Raji (cell line): ENCODE data around the gene PDCD6IP.

Source experiments
- POLR2A ChIP-seq: IDR thresholded peaks from 2 replicates; pipeline ENCODE4 v1.6.1; 2011; ENCODE audit warnings: low read depth, low read length, control low read depth; ENCODE audit not compliant: insufficient read depth

The PDCD6IP gene

DNA sequence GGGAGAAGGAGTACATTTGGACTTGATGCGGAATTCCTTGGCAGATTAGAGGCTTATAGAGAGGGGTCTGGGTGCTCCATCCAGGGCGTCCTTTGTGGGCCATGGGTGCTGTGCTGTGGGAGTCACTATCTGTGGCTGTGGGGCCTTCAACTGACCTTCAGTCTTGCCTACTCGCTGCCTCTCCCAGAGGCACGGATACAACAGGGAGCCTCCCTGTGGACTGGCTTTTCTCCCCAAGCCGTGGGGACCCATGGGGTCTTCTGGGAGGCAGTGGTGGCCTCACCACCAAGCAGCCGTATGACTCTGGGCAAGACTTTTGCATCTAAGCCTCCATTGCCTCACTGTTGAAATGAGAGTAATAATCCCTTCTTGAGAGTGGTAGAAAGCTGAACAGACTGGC, 83.9 kb downstream of the PDCD6IP start:
- no peak for TF ChIP-seq POLR2A

GRCh38 chr3:33883538-33883950, 85.1 kb downstream of the PDCD6IP start:
- no peak for TF ChIP-seq POLR2A

- no peak for TF ChIP-seq POLR2A
Observed at GRCh38 chr3:33883951-33884561, 85.6 kb downstream of the PDCD6IP start.

- TF ChIP-seq POLR2A, result no peak
Observed at GRCh38 chr3:33884701-33885100, 86.3 kb downstream of the PDCD6IP start.

GRCh38 chr3:33885496-33885895, 87.1 kb downstream of the PDCD6IP start:
- no peak for TF ChIP-seq POLR2A

- TF ChIP-seq POLR2A, result no peak
Observed at GRCh38 chr3:33886015-33886414, 87.6 kb downstream of the PDCD6IP start.

GRCh38 chr3:33887478-33887877, 89.0 kb downstream of the PDCD6IP start:
- TF ChIP-seq POLR2A, result no peak

- TF ChIP-seq POLR2A, result no peak
Observed at GRCh38 chr3:33889394-33890039, 91.1 kb downstream of the PDCD6IP start.

GRCh38 chr3:33892655-33893054, 94.2 kb downstream of the PDCD6IP start:
- no peak for TF ChIP-seq POLR2A

- no peak for TF ChIP-seq POLR2A
Observed at GRCh38 chr3:33895658-33896057, 97.2 kb downstream of the PDCD6IP start.

DNA sequence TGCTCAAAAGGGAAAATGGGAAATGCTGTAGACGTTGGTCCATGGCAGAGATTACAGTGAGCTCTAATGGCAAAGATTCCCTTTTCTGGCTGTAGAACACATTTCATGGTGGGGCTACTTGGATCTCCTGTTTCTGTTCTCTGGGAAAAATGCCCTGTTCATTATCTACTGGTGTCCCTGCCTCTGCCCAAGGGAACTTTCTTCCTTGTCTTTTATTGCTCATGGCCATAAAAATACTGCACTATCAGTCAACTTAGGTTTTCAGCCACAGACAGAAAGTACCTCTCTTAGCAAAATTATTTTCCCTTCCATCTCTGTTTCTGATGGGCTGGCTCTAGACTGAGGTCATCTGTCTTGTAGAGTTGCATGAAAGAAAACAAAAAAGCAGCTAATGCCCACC, 98.9 kb downstream of the PDCD6IP start:
- TF ChIP-seq POLR2A, result no peak

DNA sequence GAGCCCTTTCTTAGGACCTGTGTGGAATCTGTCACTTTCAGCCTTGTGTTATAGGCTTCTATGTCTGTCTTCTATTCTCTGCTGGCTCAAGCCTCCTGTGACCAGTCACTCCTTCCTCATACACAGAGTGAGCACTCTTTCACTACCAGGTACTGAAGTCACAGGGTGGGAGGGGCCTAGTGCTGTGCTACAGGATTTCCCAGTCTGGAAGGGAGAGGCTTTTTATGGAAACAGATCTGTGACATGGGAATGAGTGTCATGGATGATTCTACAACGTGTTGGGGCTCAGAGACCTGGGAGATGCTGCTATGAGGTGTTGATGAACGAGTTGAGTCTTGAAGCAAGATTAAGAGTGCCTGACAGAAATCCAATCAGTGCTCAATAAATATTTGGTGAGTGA, 100.5 kb downstream of the PDCD6IP start:
- TF ChIP-seq POLR2A, result no peak

GRCh38 chr3:33900440-33900808, 102.0 kb downstream of the PDCD6IP start:
- no peak for TF ChIP-seq POLR2A

DNA sequence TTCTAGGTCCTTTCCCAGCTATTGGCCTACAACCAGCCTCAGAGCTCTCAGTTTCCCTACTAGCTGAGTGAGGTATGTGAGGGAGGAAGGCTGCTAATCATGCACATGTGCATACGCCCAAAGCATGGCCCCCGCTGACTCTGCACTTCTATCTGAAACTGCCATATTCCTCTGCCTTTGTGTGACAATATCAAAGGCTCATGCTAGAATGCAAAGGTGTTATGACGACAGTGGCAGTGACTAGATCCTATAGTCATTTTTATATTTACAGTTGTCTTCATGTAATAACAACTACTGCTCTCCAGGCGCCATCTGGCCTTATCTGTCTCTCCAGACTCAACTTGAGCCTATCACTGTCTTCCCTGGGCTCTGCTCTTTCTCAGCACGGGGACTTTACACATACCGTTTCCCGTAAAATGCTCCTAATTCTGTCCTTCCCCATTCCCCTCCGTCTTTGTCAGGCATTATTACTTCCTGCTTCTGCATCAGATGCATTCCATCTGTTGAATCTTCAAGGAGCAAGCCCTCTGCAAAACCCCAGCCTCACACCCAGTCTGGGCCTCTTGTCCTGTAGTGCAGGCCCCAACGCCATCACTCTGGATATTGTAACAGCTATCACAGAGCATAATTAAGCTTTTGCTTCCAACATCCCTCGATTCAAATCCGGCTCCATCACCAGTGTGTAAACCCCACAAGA, 102.5 kb downstream of the PDCD6IP start:
- TF ChIP-seq POLR2A, result no peak

DNA sequence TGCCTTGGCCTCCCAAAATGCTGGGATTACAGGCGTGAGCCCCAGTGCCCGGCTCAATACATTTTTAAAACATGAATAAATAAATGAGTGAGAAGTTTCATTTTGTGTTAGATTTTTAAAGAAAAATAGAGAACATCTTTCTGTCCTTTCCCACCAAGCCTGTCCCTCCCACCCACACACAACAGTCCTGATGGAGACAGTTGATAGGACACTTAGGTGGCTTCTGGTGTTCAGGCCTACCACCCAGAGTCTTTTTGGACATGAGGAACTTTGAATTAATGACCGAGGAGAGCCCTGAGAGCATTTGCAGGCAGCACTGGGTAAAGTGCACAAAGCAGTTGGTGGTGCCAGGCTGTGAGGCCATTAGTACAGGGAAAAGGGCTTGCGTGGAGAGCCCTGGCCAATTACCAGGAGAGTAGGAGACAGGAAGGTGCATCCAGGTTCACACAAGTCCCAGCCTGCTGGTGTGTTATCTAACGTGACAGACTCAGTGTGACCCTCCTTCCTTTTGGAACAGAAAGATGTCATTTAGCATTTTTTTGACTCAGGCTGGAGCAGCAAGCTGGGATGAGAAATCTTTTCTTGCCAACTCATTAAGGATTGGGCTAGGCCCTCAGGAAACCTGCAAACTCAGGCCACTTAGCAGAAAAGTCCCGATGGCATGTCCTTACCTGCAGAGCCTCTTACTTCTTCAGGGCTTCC, 103.6 kb downstream of the PDCD6IP start:
- TF ChIP-seq POLR2A, result no peak

DNA sequence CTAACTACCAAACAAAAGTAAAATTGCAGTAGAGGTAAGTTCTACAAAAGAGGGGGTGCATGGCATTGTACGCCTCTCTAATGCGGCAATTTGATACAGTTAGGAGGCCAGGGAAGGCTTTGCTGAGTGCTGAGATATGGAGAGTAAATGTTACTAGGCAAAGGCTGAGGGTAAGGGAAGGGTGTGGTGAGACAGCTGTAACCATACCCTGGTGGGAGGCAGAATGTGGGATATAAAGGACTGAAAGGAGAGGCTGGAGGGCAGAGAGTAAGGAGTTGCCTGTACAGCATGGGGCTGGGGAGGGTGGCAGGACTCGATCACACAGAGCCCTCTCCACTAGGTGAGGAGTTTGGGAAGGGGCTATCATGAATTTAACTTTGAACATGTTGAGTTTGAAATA, 106.3 kb downstream of the PDCD6IP start:
- TF ChIP-seq POLR2A, result no peak
